Activated CD4-positive, CD25-positive, alpha-beta regulatory T cell treated with anti-CD3 and anti-CD28 coated beads, Interleukin-2, amount 50 U/mL, for 72 hours (primary cell): ENCODE measurements around the gene EMID1.

Experiments used
- DNase-seq: peaks from one replicate; pipeline ENCODE4 v3.0.0; 2021

The EMID1 gene

DNA sequence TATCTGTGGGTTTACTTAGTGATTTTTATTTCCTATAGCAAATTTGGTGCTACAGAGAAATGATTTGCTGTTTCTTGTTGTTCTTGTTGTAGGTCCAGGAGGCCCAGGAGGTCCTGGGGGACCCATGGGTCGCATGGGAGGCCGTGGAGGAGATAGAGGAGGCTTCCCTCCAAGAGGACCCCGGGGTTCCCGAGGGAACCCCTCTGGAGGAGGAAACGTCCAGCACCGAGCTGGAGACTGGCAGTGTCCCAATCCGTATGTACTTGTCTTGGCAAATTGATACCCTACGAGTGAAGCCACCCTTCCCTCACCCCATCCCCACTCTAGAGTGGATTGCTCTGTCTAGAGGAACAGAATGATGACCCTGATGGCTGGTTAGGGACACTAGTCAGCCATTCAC, 92.9 kb downstream of the EMID1 start:
- no peak for DNase-seq

DNA sequence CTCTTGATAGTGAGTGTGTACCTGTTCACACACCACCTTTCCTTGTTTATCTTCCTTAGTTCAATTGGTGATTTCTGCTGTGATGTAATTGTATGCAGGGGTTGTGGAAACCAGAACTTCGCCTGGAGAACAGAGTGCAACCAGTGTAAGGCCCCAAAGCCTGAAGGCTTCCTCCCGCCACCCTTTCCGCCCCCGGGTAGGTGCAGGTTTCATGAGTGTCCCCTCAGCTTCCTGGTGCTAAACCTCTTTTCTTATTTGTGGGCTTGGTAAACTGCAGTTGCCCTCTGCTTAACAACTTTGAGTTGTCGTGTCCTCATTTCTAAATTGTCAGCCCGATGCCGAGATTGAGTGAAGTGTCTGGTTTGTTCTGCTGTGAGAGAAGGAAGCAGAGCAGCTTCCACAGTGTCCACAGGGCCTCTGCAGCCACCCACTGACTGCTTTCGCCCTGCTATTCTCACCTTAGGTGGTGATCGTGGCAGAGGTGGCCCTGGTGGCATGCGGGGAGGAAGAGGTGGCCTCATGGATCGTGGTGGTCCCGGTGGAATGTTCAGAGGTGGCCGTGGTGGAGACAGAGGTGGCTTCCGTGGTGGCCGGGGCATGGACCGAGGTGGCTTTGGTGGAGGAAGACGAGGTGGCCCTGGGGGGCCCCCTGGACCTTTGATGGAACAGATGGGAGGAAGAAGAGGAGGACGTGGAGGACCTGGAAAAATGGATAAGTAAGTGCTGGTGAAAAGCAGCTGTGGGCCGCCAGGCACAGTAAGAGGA, 93.6 kb downstream of the EMID1 start:
- no peak for DNase-seq

DNA sequence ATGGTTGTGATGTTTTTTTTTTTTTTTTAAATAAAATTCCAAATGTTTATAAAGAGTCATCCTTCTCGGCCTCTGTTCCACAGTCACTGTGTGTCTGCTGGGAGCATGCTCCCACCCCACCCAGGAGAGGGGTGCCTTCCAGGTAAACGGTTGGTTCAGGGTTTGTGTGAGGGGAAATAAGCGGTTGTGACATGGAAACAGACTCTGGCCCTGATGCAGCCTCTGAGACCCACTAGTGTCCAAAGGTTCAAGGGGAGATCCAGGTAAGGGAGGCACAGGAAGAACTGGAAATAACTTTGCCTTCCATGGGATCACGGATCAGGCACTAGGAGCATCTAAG, 94.7 kb downstream of the EMID1 start:
- no peak for DNase-seq

GRCh38 chr22:29300807-29301601, 95.3 kb downstream of the EMID1 start:
- DNase-seq = no peak

- DNase-seq = no peak
These were observed 96.2 kb downstream of the EMID1 start for GRCh38 chr22:29301716-29302401.

GRCh38 chr22:29302402-29302680, 96.6 kb downstream of the EMID1 start:
- DNase-seq = no peak

GRCh38 chr22:29302681-29303465, 97.2 kb downstream of the EMID1 start:
- DNase-seq = no peak

DNA sequence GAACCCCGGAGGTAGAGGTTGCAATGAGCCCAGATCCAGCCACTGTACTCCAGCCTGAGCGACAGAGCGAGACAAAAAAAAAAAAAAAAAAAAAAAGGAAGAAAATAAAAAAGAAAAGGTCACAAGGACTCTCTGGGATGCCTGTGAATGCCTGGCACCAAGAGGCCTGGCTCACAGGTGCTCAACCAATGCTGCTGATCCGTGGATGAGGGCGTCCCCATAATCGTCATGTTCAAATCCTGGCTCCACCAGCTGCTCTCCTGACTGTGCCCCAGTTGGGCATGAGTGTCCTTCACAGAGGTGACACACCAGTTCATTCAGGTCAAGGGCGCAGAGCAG, 100.1 kb downstream of the EMID1 start:
- no peak for DNase-seq

DNA sequence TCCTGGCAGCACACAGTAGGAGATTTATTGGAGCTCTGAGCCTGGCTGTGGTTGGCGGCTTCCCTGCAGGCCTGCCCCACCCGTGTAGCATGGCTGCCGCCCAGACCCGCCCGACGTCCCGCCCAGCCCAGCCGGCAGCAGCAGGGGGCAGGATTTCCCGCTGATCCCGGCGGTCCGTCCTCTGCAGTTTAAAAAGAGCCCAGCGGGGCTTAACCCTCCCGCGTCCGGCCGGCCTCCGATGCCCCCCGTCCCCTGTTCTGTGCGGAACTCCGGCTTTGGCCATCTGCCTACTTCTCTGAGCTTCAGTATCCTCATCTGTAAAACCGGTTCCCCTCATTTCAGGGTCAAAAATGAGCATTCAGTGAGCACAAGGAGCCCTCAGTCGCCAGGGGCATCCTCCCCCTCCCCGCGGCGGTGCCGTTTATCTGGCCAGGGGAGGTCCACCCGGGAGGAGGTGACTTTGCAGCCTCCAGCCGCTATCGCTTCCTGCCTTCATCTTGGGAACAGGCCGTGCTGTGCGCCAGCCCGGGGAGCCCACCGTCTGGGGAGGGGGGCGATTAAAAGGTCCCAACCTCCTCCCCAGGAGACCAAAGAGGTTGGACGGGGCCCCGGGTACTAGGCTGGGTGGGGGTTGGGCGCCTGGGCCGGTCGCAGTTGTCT, 100.6 kb downstream of the EMID1 start, which contains the start of gene GAS2L1:
TSS of gene GAS2L1 (plus strand) at position 476 of the 660 bp plus-strand sequence. CDS start 1,456 bp downstream, outside the sequence.
- DNase-seq = no peak

- no peak for DNase-seq
These were observed 101.3 kb downstream of the EMID1 start for GRCh38 chr22:29306835-29307595.

DNA sequence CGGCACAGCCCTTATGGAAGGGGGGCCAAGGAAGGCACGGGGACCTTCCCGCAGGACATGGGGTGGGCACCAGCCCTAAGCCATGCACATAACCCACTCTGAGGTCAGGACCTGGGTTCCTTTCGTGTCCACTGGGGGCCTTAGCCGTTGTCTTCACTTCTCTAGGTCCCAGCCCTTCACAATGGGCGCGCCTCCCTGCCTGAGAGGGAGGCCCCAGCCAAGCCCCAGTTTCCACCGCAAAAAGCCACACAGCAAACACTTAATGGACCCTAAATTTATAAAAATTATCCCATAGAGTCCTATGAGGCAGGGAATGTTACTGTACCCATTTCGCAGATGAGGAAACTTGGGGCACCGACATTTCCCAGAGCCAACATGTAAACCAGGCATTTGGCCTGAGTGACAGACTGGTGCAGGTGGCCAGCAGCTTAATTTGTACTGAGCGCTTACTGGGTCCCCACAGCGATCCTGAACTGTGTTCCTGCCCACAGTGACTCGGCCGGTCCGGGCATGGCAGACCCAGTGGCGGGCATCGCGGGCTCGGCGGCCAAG, 102.0 kb downstream of the EMID1 start:
- DNase-seq = no peak

GRCh38 chr22:29308148-29308790, 102.6 kb downstream of the EMID1 start:
- DNase-seq = no peak

DNA sequence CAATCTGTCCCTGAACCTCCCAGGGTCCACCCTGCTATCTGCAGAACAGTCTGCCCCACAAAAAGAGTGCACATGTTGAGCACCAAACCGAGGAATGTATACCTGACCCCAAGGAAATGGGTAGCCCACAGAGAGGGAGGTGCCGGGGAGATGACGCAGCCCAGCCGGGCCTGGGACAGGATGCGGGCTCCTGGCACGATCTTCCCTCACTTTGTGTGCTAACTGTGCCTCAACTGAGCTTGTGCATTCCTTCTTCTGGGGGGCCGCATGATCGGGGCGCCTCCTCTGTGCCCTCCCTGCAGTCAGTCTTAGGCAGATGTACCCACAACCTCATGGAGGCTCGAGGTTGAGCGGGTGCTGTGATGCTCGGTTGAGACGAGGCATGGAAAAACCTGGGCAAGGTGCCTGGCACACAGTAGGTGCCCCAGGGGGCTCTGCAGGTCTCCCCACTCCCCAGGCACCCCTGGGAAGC, 103.1 kb downstream of the EMID1 start:
- no peak for DNase-seq
